HTR-8/SVneo (cell line): ENCODE data around the gene HMCN2.
"Not testable (repeated sequence)": the region's sequence is repeated elsewhere in the genome, so short reads cannot be mapped to it uniquely, and the experiment has no call there.

Experiments used
- DNase-seq: peaks from one replicate; pipeline ENCODE4 v3.0.0; 2011; ENCODE audit warnings: low spot score, mixed read lengths; ENCODE audit not compliant: insufficient read length
- FAIRE-seq: peaks from 2 replicates; lab custom pipeline; 2011; peaks lifted over from hg19 to GRCh38; lab: Jason Lieb, UNC

The HMCN2 gene

DNA sequence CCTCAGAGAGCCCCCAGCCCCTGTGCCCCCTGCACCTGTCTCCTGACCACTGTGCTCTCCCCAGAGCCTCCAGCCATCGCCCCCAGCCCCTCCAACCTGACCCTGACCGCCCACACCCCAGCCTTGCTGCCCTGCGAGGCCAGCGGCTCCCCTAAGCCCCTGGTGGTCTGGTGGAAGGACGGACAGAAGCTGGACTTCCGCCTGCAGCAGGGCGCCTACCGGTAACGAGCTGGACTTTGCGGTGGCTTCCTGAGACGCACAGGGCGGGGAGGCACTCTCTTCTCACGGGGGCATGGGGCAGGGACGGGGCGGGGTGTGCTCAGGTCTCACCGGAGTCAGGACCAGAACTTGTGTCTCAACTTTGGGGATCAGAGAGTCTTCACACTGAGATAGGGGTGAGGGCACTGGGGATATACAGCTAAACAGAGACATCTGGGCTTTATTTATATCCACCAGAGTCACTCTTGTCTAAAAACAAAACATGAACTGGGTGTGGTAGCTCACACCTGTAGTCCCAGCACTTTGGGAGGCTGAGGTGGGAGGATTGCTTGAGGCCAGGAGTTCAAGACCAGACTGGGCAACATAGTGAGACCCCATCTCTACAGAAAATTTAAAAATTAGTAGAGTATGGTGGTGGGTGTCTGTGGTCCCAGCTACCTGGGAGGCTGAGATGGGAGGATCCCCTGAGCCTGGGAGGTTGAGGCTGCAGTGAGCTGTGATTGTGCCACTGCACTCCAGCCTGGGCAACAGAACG lies 133.1 kb downstream of the HMCN2 start:
- FAIRE-seq (no peak), DNase-seq (no peak)

DNA sequence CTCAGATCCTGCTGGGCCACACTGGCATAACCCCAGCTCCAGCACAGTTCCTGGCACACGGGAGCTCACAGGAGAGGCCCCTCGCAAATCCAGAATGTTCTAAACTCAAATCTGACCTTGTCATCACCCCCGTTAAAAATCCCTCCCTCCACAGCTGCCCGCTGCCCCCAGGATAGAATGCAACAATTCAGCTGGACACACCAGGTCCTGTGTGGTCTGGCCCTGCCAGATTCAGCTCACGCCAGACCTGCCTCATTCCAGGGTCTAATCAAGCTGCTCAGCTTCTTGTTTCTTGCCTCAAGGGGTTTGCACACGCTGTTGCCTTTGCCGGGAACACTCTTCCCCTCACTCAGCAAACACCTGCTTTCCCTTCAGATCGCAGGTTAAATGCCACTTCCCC lies 134.2 kb downstream of the HMCN2 start:
- no peak for DNase-seq

DNA sequence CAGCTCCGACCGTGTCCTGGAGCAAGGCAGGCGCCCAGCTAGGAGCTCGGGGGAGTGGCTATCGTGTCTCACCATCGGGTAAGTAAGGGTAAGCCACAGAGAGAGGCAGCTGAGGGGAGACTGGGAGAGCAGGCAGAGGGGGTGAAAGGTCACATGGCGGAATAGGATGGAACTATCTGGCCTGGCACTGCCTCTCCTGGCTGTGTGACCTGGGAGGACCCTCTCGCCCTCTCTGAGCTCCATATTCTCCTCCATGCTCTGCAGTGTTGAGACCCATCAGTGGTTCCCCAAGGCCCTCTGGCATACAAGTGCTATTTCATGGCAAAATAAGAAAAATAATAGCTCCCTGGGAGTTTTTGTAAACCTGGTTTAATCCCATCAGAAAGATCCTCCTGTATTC lies 135.3 kb downstream of the HMCN2 start:
- DNase-seq = no peak
- FAIRE-seq = no peak

More for the DNA sequence above, 134.2 kb downstream of the HMCN2 start:
- no peak for FAIRE-seq

DNA sequence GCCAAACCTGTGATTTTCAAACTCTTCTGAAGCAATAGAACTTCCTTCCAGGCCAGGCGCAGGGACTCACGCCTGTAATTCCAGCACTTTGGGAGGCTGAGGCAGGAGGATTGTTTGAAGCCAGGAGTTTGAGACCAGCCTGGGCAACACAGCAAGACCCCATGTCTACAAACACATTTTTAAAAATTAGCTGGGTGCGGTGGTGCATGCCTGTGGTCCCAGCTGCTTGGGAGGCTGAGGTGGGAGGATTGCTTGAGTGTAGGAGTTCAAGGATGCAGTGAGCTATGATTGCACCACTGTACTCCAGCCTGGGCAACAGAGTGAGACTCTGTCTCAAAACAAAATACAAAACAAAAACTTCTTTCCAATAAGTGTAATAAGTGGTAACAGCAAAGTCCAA lies 136.2 kb downstream of the HMCN2 start:
- FAIRE-seq, DNase-seq: not testable (repeated sequence)

DNA sequence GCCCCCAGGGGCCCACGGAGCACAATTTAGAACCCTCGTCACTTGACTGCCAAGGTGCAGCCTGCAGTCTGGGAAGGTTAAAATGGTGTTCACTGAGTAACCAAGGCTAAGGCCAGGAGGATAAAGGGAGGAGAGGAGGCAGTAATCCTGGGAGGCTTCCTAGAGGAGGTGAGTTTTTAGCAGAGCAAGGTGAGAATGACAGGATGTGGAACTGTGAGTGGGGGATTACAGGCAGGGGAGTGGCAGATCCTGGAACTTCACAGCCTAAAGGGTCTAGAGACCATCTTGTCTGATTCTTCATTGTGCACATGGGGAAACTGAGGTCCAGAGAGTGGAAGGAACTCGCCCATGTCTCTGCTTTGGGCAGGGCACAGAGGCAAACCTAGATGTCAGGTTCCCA lies 136.7 kb downstream of the HMCN2 start:
- FAIRE-seq (no peak), DNase-seq (no peak)

DNA sequence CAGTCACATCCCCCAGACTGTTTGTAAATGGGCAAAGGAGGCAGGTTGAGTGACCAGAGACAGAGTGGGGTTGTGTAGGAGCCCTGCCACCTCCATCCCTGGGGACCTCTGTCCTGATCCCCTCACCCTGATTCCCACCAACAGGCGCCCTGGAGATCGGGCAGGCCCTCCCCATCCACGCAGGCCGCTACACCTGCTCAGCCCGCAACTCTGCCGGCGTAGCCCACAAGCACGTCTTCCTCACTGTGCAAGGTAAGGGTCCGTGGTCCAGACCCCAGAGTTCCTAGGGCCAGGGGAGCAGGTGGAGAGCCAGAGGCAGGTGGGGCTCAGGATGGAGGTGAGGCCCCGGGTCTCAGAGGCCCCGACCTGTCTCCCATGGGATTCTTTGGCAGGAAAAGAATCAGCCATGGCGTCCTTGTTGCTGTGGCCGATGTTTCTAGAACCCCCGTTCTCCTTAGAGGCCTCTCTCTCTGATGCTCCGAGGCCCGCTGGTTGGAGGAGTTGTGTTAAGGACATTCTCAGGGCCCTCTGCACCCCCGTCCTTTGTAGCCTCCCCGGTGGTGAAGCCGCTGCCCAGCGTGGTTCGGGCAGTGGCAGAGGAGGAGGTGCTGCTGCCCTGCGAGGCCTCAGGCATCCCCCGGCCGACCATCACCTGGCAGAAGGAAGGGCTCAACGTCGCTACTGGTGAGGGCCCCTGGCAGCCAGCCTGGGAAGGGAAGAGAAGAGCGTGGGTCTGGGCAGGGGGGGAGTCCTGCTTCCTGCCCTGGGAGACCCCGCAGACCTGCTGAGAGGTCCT lies 137.3 kb downstream of the HMCN2 start:
- FAIRE-seq = no peak
- DNase-seq = no peak

DNA sequence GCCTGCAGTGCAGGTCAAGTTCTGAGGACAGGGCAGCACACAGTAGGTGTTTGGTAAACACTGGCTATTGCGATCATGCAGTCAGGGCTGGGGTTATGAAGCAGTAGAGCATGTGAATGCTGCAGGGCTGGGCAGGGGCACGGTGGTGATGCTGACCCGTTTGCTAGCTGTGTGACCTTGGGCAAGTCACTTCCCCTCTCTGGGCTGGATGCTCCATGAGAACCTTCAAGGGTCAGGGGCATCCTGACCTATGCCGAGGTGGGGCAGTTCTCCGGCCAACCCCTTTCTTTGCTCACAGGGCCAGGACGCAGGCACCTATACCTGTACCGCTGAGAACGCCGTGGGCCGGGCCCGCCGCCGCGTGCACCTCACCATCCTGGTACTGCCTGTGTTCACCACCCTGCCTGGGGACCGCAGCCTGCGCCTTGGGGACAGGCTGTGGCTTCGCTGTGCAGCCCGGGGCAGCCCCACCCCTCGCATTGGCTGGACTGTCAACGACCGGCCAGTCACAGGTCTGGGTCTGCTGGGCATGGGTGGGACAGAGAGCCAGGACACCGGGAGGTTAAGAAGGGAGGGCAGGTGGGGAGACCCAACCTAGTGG lies 140.2 kb downstream of the HMCN2 start:
- DNase-seq (no peak), FAIRE-seq (no peak)

DNA sequence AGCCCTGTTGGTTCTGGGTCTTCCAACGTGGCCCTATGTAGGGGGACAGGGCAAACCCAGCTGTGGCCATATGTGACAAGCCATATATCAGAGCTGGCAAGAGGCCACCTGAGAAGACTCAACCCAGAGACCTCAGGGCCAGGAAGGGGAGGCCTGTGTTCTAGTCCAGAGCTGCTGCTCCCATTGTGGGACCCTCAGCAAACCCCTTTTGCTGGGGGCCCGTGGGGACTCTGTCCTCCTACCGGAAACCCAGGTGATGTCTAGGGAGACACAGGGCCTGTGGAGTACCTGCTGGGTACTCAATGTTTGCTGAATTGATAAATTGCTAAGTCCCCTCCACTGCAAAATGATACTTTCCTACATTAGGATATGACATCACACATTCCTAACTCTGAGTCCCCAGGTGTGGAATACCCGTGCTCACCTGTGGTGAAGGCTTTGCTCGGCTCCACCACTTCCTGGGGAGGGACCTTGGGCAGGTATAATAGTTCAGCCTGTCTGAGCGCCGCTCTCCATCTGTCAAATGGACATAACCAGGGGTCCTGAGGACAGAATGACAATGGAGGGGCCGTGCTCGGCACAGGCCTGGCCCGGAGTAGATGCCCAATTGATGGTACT lies 140.8 kb downstream of the HMCN2 start:
- no peak for FAIRE-seq
- DNase-seq = no peak

DNA sequence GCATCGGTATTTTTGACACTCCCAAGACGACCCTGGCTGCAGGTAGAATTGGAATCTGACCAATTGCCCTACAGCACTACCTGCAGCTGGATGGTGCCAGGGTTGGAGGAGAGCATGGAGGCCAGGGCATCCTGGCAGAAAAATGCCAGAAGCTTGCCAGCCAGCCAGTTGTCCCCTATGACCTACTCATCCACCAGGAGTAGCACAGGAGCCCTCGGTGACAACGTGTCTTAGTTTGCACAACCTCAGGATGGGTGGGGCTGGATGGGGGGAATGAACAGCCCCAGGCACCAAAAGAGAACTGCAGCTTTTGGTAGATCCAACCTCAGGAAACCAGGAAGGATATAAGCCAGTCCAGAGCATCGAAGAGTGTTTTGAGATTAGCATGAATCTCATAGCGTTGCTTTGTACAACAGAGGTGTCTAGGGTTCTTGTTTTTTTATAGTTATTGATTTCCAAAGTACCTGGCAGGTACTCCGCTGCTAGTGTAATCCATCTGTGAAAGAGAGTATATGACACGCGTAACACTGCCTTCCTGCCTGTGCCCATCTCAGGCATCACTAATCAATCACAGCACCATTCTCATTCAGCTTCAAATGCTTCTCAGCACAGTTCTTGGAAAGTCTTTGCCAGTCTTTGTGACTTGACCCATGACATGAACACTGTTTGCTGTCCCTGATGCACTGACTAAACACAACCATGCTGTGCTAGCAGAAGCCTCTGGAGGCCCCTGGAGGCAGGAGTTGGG lies 142.5 kb downstream of the HMCN2 start:
- FAIRE-seq = no peak
- no peak for DNase-seq

DNA sequence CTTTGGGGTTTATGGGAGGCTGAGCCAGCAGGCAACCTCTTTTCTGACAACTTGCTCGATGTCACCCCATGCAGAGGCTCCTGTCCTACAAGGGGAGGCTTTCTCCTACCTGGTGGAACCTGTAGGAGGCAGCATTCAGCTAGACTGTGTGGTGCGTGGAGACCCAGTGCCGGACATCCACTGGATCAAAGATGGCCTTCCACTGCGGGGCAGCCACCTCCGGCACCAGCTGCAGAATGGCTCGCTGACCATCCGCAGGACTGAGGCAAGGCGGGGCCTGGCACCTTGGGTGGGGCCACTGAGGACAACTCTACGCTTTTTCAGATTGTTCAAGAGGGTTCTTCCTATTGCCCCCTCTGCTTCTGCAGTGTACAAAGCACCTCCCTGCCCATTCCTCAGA lies 143.1 kb downstream of the HMCN2 start:
- DNase-seq (no peak), FAIRE-seq (no peak)

DNA sequence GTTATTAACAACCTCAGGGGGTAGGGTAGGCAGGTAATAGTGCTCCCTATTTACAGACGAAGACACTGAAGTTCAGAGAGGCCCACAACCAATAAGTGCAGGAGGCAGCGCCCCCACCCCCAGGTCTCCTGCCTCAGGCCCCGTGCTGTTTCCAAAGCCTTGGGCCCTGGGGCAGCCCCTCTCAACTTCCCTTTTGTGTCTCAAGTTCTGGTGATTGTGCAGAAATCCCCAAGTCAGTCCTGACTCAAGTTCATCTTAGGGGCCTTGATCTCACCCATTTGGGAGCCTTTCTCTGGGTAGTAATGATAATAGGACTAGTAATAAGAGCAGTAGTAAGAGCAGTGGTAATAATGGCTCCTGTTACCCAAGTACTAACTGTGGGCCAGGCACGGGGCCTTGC lies 143.7 kb downstream of the HMCN2 start:
- DNase-seq (no peak), FAIRE-seq (no peak)

DNA sequence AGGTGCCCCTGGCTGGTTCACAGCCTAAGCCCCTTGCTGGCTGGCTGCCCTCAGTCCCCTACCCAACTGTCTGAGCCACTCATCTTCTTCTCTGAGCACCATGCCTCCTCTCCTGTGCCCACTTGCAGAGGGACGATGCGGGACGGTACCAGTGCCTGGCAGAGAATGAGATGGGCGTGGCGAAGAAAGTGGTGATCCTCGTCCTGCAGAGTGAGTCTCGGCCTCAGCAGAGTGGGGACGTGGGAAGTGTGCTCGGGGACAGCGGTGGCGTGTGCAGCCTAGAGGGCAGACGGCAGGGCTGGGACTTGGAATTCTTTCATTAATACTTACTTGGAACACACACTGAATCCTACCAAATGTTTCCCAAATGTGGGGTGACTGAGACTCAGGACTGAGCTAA lies 144.9 kb downstream of the HMCN2 start:
- no peak for FAIRE-seq
- DNase-seq = no peak

DNA sequence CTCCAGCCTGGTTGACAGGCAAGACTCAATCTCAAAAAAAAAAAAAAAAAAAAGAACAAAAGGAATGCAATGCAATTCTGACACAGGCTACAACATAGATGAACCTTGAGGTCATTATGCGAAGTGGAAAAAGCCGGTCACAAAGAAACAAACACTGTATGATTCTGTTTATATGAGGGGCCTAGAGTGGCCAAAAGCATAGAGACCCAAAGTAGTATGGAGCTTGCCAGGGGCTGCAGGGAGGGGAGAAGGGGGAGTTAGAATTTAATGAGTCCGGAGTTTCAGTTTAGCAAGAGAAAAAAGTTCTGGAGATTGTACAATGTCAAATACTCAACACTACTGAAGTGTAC lies 146.0 kb downstream of the HMCN2 start:
- FAIRE-seq (no peak), DNase-seq (no peak)

DNA sequence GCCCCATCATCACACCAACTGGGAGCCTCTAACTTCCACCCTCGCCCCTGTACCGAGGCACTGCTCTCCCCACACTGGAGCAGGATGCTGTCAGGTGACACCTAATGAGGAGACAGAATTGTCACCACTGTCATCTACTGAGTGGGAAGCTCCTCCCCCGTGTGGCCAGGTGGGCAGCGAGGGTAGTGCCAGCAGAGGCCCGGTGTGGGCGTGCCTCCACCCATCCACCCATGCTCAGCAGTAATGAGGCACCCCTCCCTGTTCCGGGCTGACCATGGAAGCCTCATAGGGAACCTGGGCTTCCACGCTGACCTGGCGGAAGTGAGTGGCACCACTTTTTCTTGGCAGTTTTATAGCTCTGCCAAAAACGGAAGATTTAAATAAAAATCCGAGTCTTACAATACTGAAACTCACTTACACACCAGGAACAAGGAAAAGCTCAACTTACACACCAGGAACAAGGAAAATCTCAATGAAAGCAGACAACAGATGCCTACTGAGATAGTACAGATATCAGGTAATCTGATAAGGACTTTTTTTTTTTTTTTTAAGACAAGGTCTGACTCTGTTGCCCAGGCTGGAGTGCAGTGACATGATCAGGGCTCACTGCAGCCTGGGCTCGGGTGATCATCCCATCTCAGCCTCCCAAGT lies 148.6 kb downstream of the HMCN2 start:
- FAIRE-seq (no peak), DNase-seq (no peak)

DNA sequence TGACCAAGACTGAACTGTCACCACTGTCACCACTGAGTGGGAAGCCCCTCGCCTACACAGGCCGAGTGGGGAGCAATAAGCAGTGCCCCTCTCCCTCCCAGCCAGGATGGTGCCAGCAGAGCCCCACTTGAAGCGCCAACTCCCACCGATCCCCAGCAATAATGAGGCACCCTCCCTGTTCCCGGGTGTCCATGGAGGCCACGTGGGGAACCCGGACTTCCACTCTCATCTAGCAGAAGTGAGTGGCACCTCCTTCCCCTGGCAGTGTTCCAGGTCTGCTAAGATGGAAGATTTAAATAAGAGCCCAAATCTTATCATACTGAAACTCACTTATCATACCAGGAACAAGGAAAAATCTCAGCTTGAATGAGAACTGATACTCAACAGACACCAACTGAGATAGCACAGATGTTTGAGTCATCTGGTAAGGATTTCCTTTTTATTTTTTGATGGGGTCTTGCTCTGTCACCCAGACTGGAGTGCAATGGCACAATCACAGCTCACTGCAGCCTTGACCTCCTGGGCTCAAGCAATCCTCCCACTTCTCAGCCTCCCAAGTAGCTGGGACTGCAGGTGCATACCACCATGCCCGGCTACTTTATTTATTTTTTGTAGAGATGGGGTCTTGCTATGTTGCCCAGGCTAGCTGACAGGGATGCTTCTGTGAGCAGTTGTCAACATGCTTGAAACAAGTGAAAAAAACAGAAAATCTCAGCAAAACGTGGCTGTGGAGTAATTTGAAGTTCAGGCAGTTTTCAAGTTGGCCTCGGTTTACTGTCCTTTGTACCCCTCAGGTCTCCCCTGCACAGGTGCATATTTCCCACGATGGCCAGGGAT lies 149.6 kb downstream of the HMCN2 start:
- FAIRE-seq (no peak), DNase-seq (no peak)

DNA sequence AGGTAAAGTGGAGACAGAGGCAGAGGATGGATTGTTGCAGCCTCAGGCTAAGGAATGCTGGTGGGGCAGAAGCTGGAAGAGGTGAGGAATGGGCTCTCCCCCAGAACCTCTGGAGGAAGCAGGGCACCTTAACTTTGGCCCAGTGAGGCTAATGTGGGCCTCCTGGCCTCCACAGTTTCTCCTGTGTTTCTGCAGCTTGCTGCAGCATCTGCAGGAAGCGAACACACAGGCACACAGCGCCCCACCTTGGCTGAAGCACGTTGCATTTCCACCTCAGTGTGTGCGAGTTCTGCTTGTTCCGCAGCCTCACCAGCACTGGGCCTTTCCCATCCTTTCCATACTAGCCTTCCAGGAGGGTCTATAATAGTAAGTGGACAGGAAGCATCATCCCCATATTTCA lies 152.0 kb downstream of the HMCN2 start:
- DNase-seq = no peak
- no peak for FAIRE-seq

DNA sequence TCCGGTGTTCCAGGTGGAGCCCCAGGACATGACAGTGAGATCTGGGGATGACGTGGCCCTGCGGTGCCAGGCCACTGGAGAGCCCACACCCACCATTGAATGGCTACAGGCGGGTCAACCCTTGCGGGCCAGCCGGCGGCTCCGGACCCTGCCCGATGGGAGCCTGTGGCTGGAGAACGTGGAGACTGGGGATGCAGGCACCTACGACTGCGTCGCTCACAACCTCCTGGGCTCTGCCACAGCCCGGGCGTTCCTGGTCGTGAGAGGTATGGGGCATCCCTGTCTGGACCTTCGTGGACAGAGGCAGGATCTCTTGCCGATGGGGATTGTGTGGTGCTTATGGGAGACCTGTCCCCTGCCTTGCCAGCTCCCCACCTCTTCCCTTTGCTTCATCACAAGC lies 153.2 kb downstream of the HMCN2 start:
- DNase-seq (no peak), FAIRE-seq (no peak)

DNA sequence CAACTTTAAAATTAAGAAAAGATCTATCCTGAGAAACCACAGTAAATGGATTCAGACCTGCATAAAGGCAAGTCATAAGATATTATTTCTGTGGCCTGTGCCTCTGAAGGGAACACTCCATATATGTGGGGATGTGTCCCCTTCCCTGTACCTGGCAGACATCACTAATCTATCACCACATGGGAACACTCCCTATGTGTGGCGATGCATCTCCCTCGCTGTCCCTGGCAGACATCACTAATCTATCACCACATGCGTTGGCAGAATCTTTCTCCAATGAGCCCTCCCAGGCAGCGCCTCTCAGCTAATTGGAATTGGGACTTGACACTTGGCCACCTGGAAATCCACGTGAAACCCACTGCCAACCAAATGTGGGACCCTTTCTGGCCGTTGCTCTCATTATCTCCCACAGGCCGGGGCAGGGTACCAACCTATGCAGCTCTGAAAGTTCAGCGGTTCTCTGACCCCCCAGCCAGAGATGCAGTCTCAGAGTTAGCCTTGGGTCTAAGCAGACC lies 154.0 kb downstream of the HMCN2 start:
- no peak for FAIRE-seq
- no peak for DNase-seq
